Erythroblast (primary cell): Measurements from ENCODE around the gene CACNA1S.

ENCODE experiments used
- GATA1 ChIP-seq: IDR thresholded peaks from 2 replicates; pipeline ENCODE4 v1.6.1; 2011; ENCODE audit warnings: low read depth, mild to moderate bottlenecking, control low read depth, low read length, moderate library complexity
- POLR2A ChIP-seq: IDR thresholded peaks from 2 replicates; pipeline ENCODE4 v1.6.1; 2011; ENCODE audit warnings: mild to moderate bottlenecking, low read length

DNA sequence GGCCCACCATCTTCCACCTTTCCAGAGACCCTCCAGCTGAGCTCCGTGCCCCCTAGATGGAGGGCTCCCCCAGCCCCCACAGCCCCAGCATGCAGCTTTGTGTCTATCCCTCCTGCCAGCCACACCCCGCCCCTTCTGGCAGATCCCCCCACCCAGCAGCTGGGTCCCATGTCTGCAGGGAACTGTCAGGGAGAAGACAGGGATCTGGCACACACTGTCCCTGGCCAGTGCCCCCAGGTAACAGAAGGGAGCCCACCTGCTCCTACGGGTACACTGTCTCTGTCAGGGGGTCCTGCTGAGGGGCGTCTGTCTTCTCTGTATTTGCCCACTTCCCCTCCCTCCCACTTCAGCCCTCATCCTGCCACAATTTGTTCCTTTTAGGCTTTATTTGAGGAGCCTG lies 77.6 kb downstream of the CACNA1S start:
- TF ChIP-seq POLR2A (no peak), GATA1 (no peak)
